HUES64 (cell line): Measurements from ENCODE around the gene MPG.

Experiments used
- H3K27ac ChIP-seq: 2 replicates; pipeline ENCODE4 v1.7.0; 2013; ENCODE audit warnings: low read depth, low read length, inconsistent platforms
- H3K27me3 ChIP-seq: 2 replicates; pipeline ENCODE4 v1.6.1; 2013; ENCODE audit warnings: mild to moderate bottlenecking, low read length; ENCODE audit not compliant: insufficient read depth
- H3K36me3 ChIP-seq: 2 replicates; pipeline ENCODE4 v1.6.1; 2013; ENCODE audit warnings: mild to moderate bottlenecking, low read length; ENCODE audit not compliant: insufficient read depth
- H3K4me1 ChIP-seq: 2 replicates; pipeline ENCODE4 v1.6.1; 2013; ENCODE audit warnings: mild to moderate bottlenecking, low read length, moderate library complexity; ENCODE audit not compliant: insufficient read depth
- H3K4me3 ChIP-seq: 2 replicates; pipeline ENCODE4 v1.5.1; 2013; ENCODE audit warnings: mild to moderate bottlenecking, low read length, moderate library complexity
- H3K9ac ChIP-seq: 2 replicates; pipeline ENCODE4 v1.6.1; 2013; ENCODE audit warnings: mild to moderate bottlenecking, low read depth, low read length
- H3K9me3 ChIP-seq: 2 replicates; pipeline ENCODE4 v1.6.1; 2013; ENCODE audit warnings: low read depth, low read length; ENCODE audit not compliant: insufficient read depth
- WGBS: fragments of 150-250, 120-280 bp; methylation state at CpG from one replicate; pipeline ENCODE4 v1.1.7; 2013; ENCODE audit warnings: missing lambda C conversion rate; 5-methylcytosine and 5-hydroxymethylcytosine counted together

The MPG gene

DNA sequence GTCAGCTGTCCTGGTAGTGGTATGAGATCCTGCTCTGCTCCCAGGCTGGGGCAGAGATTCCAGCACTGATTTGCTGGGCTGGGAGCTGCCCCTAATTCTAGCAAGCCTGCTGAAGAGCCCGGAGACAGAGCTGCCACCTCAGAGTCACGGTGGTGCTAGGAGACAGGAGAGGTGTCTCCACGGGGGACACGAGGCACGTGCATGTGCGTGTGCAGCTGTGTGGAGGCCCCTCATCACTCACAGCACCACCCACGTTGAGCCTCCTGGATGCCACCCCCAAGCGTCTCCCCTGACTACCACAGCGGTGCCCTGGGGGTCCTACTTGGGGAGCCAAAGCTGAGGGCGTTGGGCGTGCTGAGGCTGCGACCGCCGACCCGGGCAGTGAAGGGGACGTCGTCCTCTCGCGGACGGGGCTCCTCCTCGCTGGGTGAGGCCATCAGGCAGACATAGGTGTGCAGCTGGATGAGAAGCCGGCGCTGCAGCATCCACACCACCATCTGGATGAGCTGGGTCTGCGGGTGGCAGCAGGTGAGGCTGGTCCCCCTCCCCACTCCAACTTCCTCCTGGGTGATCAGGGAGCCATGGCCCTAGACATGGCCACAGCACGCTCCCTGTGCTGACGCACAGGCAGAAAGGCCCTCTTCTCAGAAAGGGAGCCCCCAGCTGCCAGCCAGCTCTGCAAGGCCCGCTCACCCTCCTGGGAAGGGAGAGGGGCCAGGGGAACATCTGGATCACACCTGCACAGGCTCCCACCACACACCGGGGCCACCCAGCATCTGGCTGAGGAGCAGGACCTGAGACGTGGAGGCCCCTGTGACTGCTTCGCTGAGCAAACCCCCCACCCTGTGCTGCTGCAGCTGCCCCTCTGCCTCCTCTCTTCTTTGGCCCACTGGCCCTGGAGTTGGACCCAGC lies 11.6 kb downstream of the MPG start:
- Histone ChIP-seq H3K27ac (no peak overlapping the region), H3K9me3 (no peaks in the 10 kb centered on the region), H3K4me1 (no peaks in the 10 kb centered on the region), H3K4me3 (no peak overlapping the region), H3K27me3 (no peaks in the 10 kb centered on the region), H3K36me3 (peaks cover 45% of the 10 kb centered on the region), H3K9ac (no peak overlapping the region)
- WGBS: 97% methylated on average over 30 of the region's 30 CpGs

DNA sequence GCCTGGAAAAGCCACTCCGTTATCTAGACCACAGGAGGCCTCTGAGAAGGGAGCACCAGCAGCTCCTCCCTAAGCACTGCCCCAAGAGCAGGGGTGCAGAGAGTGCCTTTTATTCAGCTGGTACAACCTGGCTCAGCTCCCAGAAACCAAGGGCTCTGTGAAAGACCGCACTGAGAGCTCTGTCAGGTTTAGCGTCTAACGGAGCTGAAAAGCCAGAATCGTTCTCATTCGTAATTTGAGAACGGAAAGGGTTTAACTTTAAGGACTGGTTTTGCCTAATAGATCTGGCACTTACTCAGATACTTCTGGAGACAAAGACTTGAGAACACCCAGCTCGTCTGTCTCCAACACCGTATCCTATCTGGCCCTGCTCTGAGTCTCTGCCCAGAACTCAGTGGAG lies 13.5 kb downstream of the MPG start:
- peaks cover 28% of the 10 kb centered on the region for H3K36me3 ChIP-seq
- WGBS: 95% methylated on average over 9 of the region's 9 CpGs
- no peaks in the 10 kb centered on the region for H3K4me1 ChIP-seq
- H3K27me3 ChIP-seq: no peaks in the 10 kb centered on the region
- H3K4me3 ChIP-seq: no peak overlapping the region
- no peak overlapping the region for H3K27ac ChIP-seq
- H3K9ac ChIP-seq: no peak overlapping the region
- no peaks in the 10 kb centered on the region for H3K9me3 ChIP-seq

DNA sequence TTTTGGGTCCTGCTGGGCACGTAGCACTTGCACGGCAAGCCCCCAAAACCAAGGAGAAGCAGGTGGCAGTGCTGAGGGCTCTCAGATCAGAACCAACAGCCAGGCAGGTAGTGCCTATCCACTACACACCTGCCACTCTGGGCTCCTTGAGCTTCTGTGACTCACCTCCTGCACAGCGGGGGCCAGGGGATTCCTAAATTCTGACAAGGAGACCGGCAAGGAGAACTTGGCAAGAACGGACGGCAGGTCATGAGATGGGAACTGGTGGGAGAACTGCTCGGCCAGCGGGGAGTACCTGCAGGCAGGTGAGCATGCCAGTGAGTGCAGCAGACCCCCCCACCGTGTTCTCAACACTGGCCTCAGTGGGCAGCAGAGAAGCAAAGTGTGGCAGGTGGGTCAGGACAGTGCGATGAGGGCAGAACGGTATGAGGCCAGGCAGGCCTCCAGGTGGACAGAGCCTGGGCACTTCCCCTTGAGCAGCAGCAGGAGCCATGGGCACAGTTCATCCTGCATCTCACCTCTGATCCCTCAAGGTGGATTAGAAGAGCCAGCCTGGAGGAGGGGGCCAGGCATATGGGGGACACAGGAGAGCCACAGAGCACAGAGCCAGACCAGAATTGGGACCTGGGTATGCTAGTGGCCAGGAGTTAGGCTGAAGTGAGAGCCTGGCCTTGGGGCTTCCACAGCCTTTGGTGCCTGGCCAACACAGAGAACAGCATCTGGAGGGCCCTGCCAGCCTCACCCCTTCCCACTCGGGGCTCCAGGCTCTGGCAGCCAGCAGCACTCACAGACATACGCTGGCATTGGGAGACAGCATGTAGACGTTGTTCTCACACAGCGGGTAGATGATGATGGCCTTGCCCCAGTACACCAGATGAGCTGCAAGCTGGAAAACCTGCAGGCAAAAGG lies 14.7 kb downstream of the MPG start:
- Histone ChIP-seq H3K4me1 (no peaks in the 10 kb centered on the region), H3K9ac (no peak overlapping the region), H3K9me3 (no peaks in the 10 kb centered on the region), H3K27me3 (no peaks in the 10 kb centered on the region), H3K27ac (no peak overlapping the region), H3K4me3 (no peak overlapping the region), H3K36me3 (peaks cover 20% of the 10 kb centered on the region)
- 94% methylated on average over 15 of the region's 15 CpGs for WGBS

DNA sequence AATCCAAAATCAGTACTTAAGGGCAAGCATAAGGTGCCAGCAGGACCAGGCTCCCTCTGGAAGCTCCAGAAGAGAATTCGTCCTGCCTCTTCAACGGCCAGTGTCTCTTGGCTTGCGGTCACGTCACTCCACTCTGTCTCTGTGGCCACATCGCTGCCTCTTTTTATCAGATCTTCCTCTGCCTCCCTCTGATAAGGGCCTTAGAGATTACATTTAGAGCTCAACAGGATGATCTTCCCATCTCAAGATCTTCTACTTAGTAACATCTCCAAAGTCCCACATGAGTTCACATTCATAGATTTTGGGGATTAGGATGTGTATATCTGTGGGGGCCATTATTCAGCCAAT lies 16.9 kb downstream of the MPG start:
- Histone ChIP-seq H3K27me3 (no peaks in the 10 kb centered on the region), H3K4me3 (no peak overlapping the region), H3K9ac (no peak overlapping the region), H3K36me3 (peaks cover 4% of the 10 kb centered on the region), H3K27ac (no peak overlapping the region), H3K9me3 (no peaks in the 10 kb centered on the region), H3K4me1 (no peaks in the 10 kb centered on the region)
- WGBS: 95% methylated on average over 5 of the region's 5 CpGs

- 18% methylated on average over 11 of the region's 11 CpGs for WGBS
- no peak overlapping the region for H3K9ac ChIP-seq
Observed at GRCh38 chr16:96935-97381, 18.9 kb downstream of the MPG start.

GRCh38 chr16:97822-98221 lies 19.8 kb downstream of the MPG start:
- Histone ChIP-seq H3K9ac (no peak overlapping the region), H3K27ac (no peak overlapping the region), H3K4me1 (no peaks in the 10 kb centered on the region), H3K4me3 (no peak overlapping the region), H3K9me3 (no peaks in the 10 kb centered on the region), H3K27me3 (no peaks in the 10 kb centered on the region), H3K36me3 (no peaks in the 10 kb centered on the region; the same call in 1 of the 2 replicates)
- WGBS: 92% methylated on average over 8 of the region's 8 CpGs

More at GRCh38 chr16:96935-97381, 18.9 kb downstream of the MPG start:
- Histone ChIP-seq H3K9me3 (no peaks in the 10 kb centered on the region), H3K27ac (no peak overlapping the region), H3K27me3 (no peaks in the 10 kb centered on the region), H3K4me1 (no peaks in the 10 kb centered on the region), H3K36me3 (no peaks in the 10 kb centered on the region; the same call in 1 of the 2 replicates), H3K4me3 (no peak overlapping the region)

DNA sequence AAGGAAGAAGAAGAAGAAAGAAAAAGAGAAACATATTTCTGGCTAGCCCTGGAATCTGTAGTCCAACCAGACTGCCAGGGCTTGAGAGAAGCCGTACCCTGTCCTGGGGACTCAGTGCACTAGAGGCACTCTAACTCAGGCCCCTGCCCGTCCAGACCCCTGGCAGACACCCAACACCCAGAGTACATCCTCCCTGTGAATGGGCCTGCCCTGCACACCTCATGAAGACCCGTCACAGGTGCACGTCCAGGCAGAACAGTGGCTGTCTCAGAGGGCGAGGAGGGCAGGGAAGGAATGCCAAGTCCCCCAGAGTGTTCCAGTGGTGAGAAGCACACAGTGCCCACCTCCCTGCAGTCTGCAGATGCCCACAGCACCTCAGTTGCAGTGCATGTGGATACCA lies 23.0 kb downstream of the MPG start:
- Histone ChIP-seq H3K36me3 (no peaks in the 10 kb centered on the region; the same call in 1 of the 2 replicates), H3K27me3 (no peaks in the 10 kb centered on the region), H3K4me1 (no peaks in the 10 kb centered on the region), H3K9ac (no peak overlapping the region), H3K4me3 (no peak overlapping the region), H3K9me3 (no peaks in the 10 kb centered on the region), H3K27ac (no peak overlapping the region)
- whole genome bisulfite sequencing: 84% methylated on average over 5 of the region's 5 CpGs

DNA sequence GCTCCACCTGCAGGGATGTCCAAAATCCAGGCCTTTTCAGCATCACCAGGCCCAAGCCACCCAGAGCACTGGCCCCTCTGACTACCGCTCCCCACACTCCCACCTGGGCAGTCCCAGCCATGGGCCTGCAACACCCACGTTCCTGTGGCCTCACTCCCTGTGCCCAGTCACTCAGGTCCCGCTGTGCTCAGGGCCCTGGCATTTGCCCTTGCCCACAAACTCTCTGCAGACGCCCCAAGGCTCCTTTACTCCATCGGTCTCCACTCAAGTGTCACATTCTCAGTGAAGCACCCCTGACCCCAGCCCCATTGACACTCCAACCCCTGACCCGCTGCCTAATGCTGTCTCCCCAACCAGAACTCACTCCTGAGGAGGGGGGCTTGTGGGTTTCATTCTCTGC lies 23.6 kb downstream of the MPG start:
- Histone ChIP-seq H3K36me3 (peaks cover under 1% of the 10 kb centered on the region), H3K4me3 (no peak overlapping the region), H3K27ac (no peak overlapping the region), H3K4me1 (no peaks in the 10 kb centered on the region), H3K9ac (no peak overlapping the region), H3K27me3 (no peaks in the 10 kb centered on the region), H3K9me3 (no peaks in the 10 kb centered on the region)
- 94% methylated on average over 6 of the region's 6 CpGs for WGBS

DNA sequence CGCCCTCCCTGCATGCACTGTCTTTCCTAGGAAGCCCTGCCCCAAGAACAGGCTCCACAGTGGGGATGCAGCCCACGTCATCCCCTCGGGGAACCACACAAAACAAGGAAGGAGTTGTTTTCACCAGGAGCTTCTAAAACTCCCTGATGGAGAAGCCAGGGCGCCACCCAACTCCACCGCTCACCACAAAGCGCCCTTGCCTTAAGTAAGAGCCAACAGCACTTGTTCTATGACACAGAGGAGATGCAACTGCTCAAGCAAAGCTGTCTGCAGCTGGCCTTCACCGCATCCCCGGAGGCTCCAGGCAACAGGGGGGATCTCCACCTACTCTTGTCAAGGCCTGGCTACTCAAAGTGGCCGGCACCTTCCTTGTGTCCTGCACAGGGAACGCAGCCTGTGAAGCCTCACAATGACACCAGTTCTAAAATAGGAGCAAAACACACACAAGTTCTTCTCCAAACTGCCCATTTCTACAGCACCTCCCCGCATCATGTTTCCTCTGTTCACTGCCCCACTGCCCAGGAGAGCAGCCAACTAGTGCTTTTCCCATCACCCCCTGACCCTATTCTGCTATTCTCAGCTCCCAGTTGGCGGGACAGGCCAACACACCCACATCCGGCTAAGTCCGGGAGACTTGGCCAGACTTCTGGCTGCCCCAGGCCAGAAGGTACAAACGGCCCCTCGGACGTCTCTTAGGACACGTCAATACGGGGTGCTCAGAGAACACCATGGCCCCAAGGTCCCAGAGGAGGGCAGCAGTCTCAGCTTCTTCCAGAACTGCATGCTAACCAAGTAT lies 24.2 kb downstream of the MPG start:
- no peak overlapping the region for H3K9ac ChIP-seq
- no peak overlapping the region for H3K4me3 ChIP-seq
- no peaks in the 10 kb centered on the region for H3K27me3 ChIP-seq
- peaks cover 4% of the 10 kb centered on the region for H3K36me3 ChIP-seq
- no peaks in the 10 kb centered on the region for H3K9me3 ChIP-seq
- 92% methylated on average over 19 of the region's 19 CpGs for WGBS
- no peak overlapping the region for H3K27ac ChIP-seq
- no peaks in the 10 kb centered on the region for H3K4me1 ChIP-seq

- H3K4me1 ChIP-seq: no peaks in the 10 kb centered on the region
- H3K9ac ChIP-seq: no peak overlapping the region
- peaks cover 7% of the 10 kb centered on the region for H3K36me3 ChIP-seq
- H3K27ac ChIP-seq: no peak overlapping the region
- H3K27me3 ChIP-seq: no peaks in the 10 kb centered on the region
- H3K4me3 ChIP-seq: no peak overlapping the region
- no peaks in the 10 kb centered on the region for H3K9me3 ChIP-seq
- 91% methylated on average over 5 of the region's 5 CpGs for WGBS
Observed at GRCh38 chr16:104355-104754, 26.3 kb downstream of the MPG start.
